Measurements from ENCODE around the gene KRTAP9-7.

KRTAP9-7 gene

GRCh38 chr17:41271858-41272257 lies 3.6 kb upstream of the KRTAP9-7 start:
- DNase-seq (ENCODE audit: low read depth in 2 of 2): no peak

GRCh38 chr17:41278176-41278955 lies 2.9 kb downstream of the KRTAP9-7 start:
- no peak for DNase-seq (ENCODE audit: low read depth in 2 of 2)

GRCh38 chr17:41284043-41284442 lies 8.5 kb downstream of the KRTAP9-7 start:
- no peak for DNase-seq (ENCODE audit: low read depth in 2 of 2)

GRCh38 chr17:41284546-41284945 lies 9.0 kb downstream of the KRTAP9-7 start:
- DNase-seq (ENCODE audit: low read depth in 2 of 2): no peak

- no peak for DNase-seq (ENCODE audit: low read depth in 2 of 2)
Measured at GRCh38 chr17:41287050-41287449, 11.6 kb downstream of the KRTAP9-7 start.

- no peak for DNase-seq (ENCODE audit: low read depth in 2 of 2)
Measured at GRCh38 chr17:41294016-41294415, 18.5 kb downstream of the KRTAP9-7 start.

- no peak for DNase-seq (ENCODE audit: low read depth in 2 of 2)
Measured at GRCh38 chr17:41296846-41297245, 21.3 kb downstream of the KRTAP9-7 start.

GRCh38 chr17:41298458-41299135 lies 23.1 kb downstream of the KRTAP9-7 start:
- DNase-seq (ENCODE audit: low read depth in 2 of 2): no peak

- no peak for DNase-seq (ENCODE audit: low read depth in 2 of 2)
Measured at GRCh38 chr17:41301204-41301790, 25.8 kb downstream of the KRTAP9-7 start.

GRCh38 chr17:41301916-41302901 lies 26.7 kb downstream of the KRTAP9-7 start, which contains the start of gene KRTAP29-1:
Gene KRTAP29-1 (minus strand): TSS chr17:41302851. CDS start chr17:41302851, 0 bp downstream.
- DNase-seq (ENCODE audit: low read depth in 2 of 2): no peak

GRCh38 chr17:41302981-41303380 lies 27.5 kb downstream of the KRTAP9-7 start:
- no peak for DNase-seq (ENCODE audit: low read depth in 2 of 2)

- no peak for DNase-seq (ENCODE audit: low read depth in 2 of 2)
Measured at GRCh38 chr17:41304091-41304490, 28.6 kb downstream of the KRTAP9-7 start.

GRCh38 chr17:41307647-41308046 lies 32.1 kb downstream of the KRTAP9-7 start:
- no peak for DNase-seq (ENCODE audit: low read depth in 2 of 2)

GRCh38 chr17:41308251-41308917 lies 32.9 kb downstream of the KRTAP9-7 start:
- peak; percentile 41 to 52 for DNase-seq (ENCODE audit: low read depth in 2 of 2)

GRCh38 chr17:41308918-41309359 lies 33.4 kb downstream of the KRTAP9-7 start, which contains the start of gene KRTAP16-1:
Gene KRTAP16-1 (minus strand): TSS chr17:41309309. CDS start chr17:41309253, 56 bp downstream.
- DNase-seq (ENCODE audit: low read depth in 2 of 2): peak; percentile 13 to 23

GRCh38 chr17:41311111-41311510 lies 35.6 kb downstream of the KRTAP9-7 start:
- no peak for DNase-seq (ENCODE audit: low read depth in 2 of 2)

- DNase-seq (ENCODE audit: low read depth in 2 of 2): no peak
Measured at GRCh38 chr17:41315204-41315794, 39.8 kb downstream of the KRTAP9-7 start, which contains the start of gene KRTAP17-1. Gene KRTAP17-1 (minus strand): TSS chr17:41315710. CDS start chr17:41315650, 60 bp downstream.

- DNase-seq (ENCODE audit: low read depth in 2 of 2): no peak
Measured at GRCh38 chr17:41315814-41316445, 40.4 kb downstream of the KRTAP9-7 start.

- no peak for DNase-seq (ENCODE audit: low read depth in 2 of 2)
Measured at GRCh38 chr17:41318231-41318630, 42.7 kb downstream of the KRTAP9-7 start.
